GM18526 (cell line): ENCODE data around the gene GNG12.

Experiments
- POLR2A ChIP-seq: IDR thresholded peaks from 3 replicates; pipeline ENCODE4 v1.6.1; 2011; ENCODE audit not compliant: insufficient read length; ENCODE audit errors: extremely low read depth

The GNG12 gene

DNA sequence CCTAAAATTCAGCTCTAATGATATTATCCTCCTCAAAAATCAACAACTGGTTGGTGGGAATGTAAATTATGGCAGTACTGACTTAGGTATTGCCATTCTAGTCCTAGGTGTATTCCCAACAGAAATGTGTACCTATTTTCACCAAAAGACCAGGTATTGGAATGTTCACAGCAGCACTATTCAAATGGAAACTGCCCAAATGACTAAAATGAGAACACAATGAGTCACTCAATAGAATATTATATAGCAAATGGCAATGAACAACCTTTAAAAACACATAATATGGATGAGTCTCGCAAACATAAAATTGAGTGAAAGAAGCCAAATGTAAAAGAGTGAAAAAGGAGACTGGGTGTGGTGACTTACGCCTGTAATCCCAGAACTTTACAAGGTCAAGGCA is 103.4 kb downstream of the GNG12 start:
- TF ChIP-seq POLR2A, result no peak

DNA sequence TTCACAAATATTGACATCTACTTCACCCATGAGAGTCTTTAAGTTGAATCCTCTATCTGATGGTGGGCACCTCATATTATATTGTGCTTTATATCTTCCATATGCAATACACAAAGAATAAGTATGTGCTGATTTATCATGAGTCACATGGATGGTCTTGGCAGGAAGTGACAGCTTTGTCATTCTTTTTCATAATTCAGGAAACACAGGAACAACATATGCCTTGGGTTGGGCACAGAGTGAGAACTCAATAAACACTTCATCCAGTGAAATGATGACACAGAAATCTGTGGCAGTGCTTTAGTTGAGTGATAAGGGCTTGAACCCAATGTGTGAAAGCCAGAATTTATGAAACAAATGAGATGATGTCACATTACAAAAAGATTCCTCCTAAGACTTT is 107.0 kb downstream of the GNG12 start:
- TF ChIP-seq POLR2A, result no peak

DNA sequence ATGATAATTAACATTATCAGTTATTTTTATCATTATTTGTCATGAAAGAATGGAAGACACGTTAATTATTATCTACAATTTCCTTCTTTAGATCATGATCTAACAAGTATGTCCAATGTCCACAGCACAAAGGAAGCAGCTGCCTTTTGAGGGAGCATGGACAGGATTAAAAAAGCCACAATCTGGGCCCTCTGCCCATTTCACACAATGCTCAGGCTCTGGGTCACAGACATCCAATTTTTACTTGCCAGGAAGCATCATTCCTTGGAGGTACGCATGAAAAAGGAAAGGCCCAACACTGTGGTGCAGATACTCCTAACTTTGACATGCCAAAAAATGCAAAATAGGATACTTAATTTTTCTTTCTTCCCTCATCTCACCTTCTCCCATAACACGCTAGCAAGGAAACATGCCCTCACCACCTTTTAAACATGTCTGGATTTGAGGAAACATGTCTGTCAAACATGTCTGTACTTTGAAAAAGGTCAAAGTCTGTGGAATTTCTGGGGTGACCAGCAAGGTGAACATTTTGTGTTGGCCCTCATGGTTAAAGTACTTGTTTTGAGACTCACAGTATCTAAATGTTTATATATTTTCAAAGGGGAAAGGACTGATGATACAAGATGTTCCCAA is 108.2 kb downstream of the GNG12 start:
- no peak for TF ChIP-seq POLR2A

DNA sequence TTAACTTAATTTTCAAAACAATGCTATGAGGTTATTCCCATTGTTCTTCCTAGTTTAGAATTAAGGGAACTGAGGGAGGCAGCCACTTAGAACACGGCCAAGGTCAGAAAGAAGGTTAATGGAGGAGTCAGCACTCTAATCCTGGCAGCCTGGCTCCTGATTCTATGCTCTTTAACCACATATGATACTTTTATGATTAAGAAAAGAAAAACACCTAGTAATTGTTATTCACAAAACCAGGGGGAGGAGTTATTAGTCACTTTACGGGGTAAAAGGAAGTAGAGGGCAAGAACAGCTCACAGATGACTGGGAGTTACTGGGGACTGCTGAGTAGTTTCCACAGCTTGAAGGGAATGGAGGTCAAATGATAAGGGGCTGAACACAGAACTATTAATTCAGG is 109.6 kb downstream of the GNG12 start:
- no peak for TF ChIP-seq POLR2A

DNA sequence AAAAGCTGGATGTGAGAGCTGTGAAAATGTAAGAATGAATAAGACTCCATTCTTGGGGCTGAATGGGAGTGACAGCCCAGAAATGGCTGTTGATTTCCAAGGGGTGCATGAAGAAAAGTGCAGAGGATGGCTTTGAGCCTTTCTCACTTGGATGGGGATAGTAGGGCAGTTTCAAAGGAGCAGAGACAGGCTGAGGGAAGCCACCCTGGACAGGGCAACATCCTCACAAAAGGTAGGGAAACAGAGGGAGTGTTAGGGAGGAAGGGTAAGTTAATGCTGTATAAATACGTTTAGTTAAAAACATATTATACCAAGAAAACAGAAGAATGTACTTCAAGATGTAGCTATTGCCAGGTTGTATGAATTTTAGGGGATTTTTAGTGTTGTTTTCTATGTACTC is 110.1 kb downstream of the GNG12 start:
- TF ChIP-seq POLR2A, result no peak

DNA sequence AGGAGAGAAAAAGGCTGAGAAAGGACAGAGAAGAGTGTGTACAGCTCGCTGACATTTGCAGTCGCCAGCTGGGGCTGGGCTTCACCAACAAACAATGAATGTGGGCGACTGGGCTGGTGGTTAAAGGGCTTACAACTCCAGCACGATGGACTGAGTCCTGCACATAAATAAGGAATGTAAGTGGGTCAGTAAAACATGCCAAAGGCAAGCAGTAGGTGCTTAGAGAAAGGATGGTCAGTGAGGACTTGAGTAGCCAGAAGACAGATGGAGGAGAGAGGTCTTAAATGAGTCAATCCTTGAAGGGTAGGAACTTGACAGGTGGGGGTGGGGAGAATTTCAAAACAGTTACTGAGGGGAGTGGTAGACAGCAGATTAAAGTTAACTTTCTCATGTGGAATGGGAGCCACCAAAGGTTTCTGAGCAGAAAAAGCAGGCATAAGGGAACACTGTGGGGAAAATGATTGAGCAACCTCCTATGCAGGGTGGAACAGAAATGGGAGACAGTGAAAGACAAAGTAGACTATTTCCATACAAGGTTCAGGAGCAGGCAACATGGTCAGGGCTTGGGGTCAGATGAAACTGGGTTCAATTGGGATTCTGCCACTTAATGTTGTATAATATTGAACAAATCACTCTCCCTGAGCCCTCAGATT is 110.8 kb downstream of the GNG12 start:
- TF ChIP-seq POLR2A, result no peak

DNA sequence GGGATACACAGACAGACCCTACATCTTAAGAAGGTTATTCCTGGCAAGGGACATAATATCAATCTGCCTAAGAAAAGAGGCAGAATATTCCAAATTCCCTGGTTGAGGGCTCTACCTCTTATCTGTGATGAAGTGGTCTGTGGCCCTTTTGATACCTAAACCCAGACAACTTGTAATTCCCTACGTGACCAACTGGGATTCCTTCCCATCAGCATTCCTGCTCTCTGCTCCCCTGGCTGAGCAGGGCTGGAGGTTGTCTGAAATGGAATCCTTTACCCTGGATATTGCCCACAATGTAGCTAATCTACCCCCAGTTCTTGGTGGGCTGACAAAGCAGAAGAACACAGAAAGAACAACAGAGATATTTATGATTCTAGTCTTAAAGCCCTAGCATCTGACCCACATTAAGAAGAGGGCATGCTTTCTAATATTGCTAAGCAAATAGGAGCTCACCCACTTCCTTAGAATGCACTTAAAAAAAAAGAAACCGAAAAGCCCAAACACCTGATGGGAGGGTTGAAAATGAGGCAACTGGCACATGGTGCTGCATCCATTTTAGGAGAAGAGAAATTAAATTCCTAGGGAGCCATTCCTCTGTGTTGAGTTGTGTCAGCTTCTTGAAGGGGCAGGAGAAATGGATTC is 111.5 kb downstream of the GNG12 start:
- TF ChIP-seq POLR2A, result no peak

DNA sequence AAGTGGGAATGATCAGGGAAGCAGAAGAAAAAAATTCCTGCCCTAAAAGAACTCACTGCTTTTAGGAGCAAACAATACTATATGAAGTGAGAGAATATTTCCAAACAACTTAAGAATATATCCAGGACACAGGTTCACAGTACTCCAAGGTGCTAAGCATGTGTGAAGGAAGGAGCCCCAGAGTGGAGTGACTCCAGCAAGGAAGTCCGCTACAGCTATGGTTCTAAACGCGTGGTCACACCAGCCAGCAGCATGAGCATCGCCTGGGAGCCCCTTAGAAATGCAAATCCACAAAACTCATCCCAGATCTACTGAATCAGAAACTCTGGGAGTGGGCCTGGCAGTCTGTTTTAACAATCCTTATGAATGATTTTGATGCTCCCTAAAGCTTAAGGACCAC is 112.2 kb downstream of the GNG12 start:
- TF ChIP-seq POLR2A, result no peak

DNA sequence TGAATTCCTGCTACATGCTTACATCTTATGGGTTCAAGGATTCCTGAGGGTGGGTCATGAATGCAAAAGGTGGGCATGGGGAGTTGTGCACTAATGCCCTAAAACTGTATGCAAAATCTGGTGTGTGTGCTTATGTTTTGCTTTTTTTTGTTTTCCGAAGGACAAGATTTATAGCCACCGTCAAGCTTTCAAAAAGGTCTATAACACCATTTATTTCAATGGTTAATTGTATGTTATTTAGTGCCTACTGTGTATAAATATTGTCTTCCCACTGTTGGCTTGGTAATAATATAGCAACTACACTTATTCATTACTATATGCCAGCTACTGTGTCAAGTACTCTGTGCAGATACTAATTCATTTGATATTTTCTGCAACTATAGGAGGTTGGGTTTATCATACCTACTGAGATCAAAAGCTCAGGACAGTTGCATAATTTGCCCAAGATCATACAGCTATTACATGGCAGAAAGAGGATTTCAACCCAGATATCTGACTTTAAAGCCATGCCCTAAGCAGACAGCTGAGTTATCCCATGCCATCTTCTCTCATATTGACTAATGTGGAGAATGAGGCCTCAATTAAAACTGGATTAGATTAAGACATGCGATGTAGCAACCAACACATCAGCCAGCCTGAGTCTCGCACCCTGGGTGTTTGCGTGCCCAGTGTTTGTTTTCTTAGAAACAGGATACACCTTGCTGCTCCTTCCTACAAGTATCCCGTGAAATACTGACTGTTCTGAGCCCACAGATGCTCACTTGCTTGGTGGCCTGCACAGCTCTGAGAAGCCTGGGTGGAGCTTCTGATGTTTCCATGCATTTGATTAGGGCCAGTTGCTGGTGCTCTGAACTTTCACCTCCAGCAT is 113.7 kb downstream of the GNG12 start:
- TF ChIP-seq POLR2A, result no peak

DNA sequence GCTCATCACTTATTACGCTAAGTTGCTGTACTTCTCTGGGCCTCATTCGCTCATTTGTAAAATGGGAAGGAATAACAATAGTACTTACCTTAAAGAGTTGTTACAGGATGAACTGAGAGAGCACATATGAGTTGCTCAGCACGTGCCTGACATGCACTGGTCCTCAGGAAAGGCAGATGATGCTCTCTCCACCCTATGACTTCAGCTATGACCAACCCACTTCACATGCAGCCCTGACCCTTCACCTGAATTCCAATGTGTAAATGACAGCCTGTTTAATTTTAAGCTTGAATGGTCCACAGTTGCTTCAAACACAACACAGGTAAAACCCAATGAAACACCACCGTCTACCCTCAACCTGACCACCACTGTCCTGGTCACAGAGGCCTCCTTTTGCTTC is 115.4 kb downstream of the GNG12 start:
- TF ChIP-seq POLR2A, result no peak

DNA sequence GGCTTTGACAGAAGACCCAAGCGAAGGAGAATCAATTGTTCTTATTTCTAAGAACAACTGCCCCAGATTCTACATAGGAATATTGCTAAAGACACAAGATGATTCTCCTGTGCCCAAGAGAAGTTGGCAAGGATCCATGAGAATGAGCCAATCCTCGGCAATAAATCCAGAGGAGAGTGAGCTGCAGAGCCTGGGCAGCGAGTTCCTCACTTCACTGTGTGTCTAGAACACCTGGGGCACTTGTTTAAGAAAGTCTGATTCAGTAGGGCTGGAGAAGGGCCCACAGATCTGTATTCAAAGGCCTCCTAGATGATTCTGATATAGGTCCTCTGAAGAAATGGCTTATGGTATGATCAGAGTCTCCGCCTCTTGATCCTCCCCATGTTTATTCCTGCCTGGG is 116.5 kb downstream of the GNG12 start:
- TF ChIP-seq POLR2A, result no peak

DNA sequence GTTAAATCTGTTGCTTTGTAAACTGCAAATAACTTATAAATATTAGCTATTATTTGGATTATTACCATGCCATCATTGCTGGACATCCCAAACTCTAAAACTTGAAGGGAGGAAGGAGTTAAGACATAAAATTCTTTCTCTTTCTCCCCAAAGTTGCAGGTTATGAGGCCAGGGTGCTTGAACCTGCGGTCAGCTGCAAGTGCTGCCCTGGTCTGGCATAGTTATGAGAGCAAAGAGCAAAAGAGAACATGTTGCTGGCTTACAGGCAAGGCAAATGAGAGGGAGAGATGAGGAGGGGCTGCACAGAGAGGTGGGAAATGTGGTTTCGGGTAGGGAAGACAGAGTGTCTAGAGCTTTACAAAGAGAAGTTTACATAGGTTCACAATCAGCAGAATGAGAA is 117.4 kb downstream of the GNG12 start:
- no peak for TF ChIP-seq POLR2A

DNA sequence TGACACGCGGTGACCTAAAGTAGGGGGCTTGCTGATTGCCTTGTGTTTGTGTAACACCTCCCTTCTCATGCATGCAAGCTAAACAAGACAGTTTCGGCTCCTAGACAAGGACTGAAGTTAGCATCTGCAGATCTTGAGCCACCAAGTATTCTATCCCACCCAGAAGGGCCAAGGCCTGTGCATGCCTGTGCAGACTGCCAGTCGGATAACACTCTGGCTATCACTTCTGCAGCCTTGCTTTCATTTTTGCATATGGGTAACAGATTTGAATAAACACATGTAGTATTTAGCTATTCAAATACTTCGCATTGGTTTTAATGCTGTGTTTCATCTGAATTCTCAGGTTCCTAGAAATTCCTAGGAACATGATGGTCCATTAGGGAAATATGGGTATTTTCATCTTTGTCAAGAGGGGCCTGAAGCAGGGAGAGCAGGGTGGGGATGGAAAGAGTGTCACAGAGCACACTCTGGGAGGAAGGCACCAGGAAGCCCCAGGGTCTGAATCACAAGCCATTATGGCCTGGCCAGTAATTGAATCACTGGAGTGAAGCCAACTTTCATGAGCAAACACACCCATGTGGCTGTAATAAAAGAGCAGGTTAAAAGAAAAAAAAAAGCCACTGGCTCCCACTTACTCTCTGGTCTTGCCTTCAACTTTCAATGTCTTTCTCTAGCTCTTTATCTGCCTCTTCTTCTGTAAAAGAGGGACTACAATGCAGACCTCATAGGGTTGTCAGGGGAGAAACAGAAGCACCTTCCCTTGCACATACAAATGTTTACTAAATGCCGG is 120.0 kb downstream of the GNG12 start:
- no peak for TF ChIP-seq POLR2A

DNA sequence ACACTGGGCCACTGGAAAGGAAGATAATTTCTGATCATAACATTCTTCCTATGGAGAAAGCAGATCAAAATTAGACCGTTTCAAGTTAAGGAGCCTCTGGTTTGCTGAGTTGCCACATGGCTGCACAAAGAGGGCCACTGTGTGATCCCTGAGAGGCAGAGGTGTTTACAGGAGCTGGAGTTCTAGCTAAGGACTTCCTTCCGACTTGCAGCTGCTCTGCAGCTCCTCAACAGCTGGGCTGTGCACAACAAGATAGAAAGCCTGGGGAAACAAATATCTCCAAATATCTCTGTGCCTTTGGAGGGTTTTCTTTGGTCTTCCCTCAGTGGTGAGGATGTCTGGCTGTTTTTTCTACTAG is 121.4 kb downstream of the GNG12 start:
- TF ChIP-seq POLR2A, result no peak
